ENCODE results near the gene TJAP1. TPM values are rescaled to one million over a fixed set of nuclear protein-coding genes. Genes with fewer than 3 reads are reported as not detected.
"Not testable (repeated sequence)": the region's sequence is repeated elsewhere in the genome, so short reads cannot be mapped to it uniquely, and the experiment has no call there.

TJAP1 gene
- total and polyA plus RNA-seq, 7 experiments from 2014 or later = 8.2 to 55.2 (median 31.6) TPM

DNA sequence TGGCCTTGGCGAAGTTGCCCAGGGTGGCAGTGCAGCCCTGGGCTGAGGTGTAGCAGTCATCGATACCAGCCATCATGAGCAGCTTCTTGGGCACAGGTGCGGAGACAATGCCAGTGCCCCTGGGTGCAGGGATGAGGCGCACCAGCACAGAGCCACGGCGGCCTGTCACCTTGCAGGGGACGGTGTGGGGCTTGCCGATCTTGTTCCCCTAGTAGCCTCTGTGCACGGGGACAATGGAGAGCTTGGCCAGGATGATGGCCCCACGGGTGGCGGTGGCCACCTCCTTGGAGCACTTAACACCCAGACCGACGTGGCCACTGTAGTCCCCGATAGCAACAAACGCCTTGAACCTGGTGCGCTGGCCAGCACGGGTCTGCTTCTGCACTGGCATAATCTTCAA is 61.6 kb downstream of the TJAP1 start:
- ATAC-seq; H3K4me1 ChIP-seq (ENCODE audit: control insufficient read depth in 2 of 2, insufficient read depth in 2 of 2, low read length in 2 of 2); H3K4me3 Mint-ChIP-seq; POLR2A ChIA-PET; CTCF ChIA-PET; H3K4me1 Mint-ChIP-seq; H3K27ac ChIP-seq (ENCODE audit: low read depth, low read length); H3K4me3 ChIP-seq (ENCODE audit: low read length); H3K27me3 Mint-ChIP-seq; H3K9me3 Mint-ChIP-seq; intact Hi-C loops (cut with micrococcal nuclease); H3K27ac Mint-ChIP-seq; H3K9me3 ChIP-seq (ENCODE audit: control insufficient read depth in 2 of 3, low read length in 3 of 3); DNase-seq; H3K27me3 ChIP-seq (ENCODE audit: control insufficient read depth in 2 of 2, insufficient read depth in 2 of 2, low read length in 2 of 2): not testable (repeated sequence)
- peaks cover 0 to 33% (median 16%) of the 10 kb centered on the region in 3 experiments for H3K36me3 ChIP-seq (ENCODE audit: control insufficient read depth in 2 of 3, insufficient read depth in 3 of 3, low read length in 3 of 3)
- H3K36me3 Mint-ChIP-seq = peaks cover 5 to 32% (median 13%) of the 10 kb centered on the region in 5 donors

DNA sequence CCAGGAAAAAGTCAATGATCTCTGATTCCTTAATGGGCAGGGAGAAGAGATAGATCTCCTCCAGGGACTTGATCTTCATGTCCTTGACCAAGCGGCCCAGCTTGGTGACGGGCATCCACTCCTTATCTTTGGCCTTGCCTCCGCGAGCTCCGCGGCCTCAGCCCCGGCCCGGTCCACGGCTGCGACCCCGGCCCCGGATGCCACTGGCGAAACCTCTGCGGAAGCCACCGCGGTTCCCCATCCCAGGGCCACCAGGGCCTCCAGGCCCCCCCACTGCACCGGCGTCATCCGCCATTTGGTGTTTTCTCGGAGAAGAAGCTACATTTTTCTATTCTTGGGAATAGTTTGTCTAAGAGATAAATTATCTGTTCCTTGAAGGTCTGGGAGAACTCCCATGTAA is 62.0 kb downstream of the TJAP1 start:
- H3K4me3 Mint-ChIP-seq; H3K4me3 ChIP-seq (ENCODE audit: low read length); H3K4me1 Mint-ChIP-seq; ATAC-seq; H3K27ac Mint-ChIP-seq; H3K9me3 ChIP-seq (ENCODE audit: control insufficient read depth in 2 of 3, low read length in 3 of 3); H3K27me3 ChIP-seq (ENCODE audit: control insufficient read depth in 2 of 2, insufficient read depth in 2 of 2, low read length in 2 of 2); CTCF ChIA-PET; DNase-seq; POLR2A ChIA-PET; H3K27me3 Mint-ChIP-seq; intact Hi-C loops (cut with micrococcal nuclease); H3K9me3 Mint-ChIP-seq; H3K27ac ChIP-seq (ENCODE audit: low read depth, low read length); H3K4me1 ChIP-seq (ENCODE audit: control insufficient read depth in 2 of 2, insufficient read depth in 2 of 2, low read length in 2 of 2): not testable (repeated sequence)
- peaks cover 5 to 33% (median 15%) of the 10 kb centered on the region in 5 donors for H3K36me3 Mint-ChIP-seq
- peaks cover 0 to 37% (median 16%) of the 10 kb centered on the region in 3 experiments for H3K36me3 ChIP-seq (ENCODE audit: control insufficient read depth in 2 of 3, insufficient read depth in 3 of 3, low read length in 3 of 3)

- Mint-ChIP-seq H3K27me3 (no peaks in the 10 kb centered on the region), H3K4me1 (no peaks in the 10 kb centered on the region), H3K27ac (peak overlapping the region in 1 of 9 donors; percentile 16), H3K9me3 (no peaks in the 10 kb centered on the region), H3K4me3 (no peak overlapping the region), H3K36me3 (peaks cover 5 to 38% (median 15%) of the 10 kb centered on the region in 5 donors)
- ChIA-PET POLR2A (interaction anchor here (1.3 kb wide), 1 partner anchor 37 kb away, joined by 3 read pairs; no protein-coding TSS in a partner anchor), CTCF (no interaction called here)
- H3K27me3 ChIP-seq (ENCODE audit: control insufficient read depth in 2 of 2, insufficient read depth in 2 of 2, low read length in 2 of 2) = no peaks in the 10 kb centered on the region
- H3K4me1 ChIP-seq (ENCODE audit: control insufficient read depth in 2 of 2, insufficient read depth in 2 of 2, low read length in 2 of 2) = no peaks in the 10 kb centered on the region
- H3K9me3 ChIP-seq (ENCODE audit: control insufficient read depth in 2 of 3, low read length in 3 of 3) = no peaks in the 10 kb centered on the region
- no peak overlapping the region for H3K4me3 ChIP-seq (ENCODE audit: low read length)
- peaks cover 0 to 47% (median 16%) of the 10 kb centered on the region in 3 experiments for H3K36me3 ChIP-seq (ENCODE audit: control insufficient read depth in 2 of 3, insufficient read depth in 3 of 3, low read length in 3 of 3)
- no peak overlapping the region for H3K27ac ChIP-seq (ENCODE audit: low read depth, low read length)
- no peak for DNase-seq
- intact Hi-C loops (cut with micrococcal nuclease) = no loop called here
- no peak for ATAC-seq
These were observed 63.1 kb downstream of the TJAP1 start for GRCh38 chr6:43540507-43540906.

- peak overlapping the region in 3 of 9 donors; percentile 5 to 61 (median 18) for H3K27ac Mint-ChIP-seq
- CTCF ChIA-PET = interaction anchor here (0.6 to 1.1 kb wide), 2 partner anchors 12 to 1308 kb away, joined by 3 to 4 read pairs; no protein-coding TSS in a partner anchor
These were observed 64.6 kb downstream of the TJAP1 start for GRCh38 chr6:43541774-43542471.

GRCh38 chr6:43544461-43544860 is 67.1 kb downstream of the TJAP1 start:
- ATAC-seq (no peak), DNase-seq (no peak)
- no peak overlapping the region for H3K27ac Mint-ChIP-seq
- Histone ChIP-seq H3K27me3 (ENCODE audit: control insufficient read depth in 2 of 2, insufficient read depth in 2 of 2, low read length in 2 of 2) (no peaks in the 10 kb centered on the region), H3K4me3 (ENCODE audit: low read length) (no peak overlapping the region), H3K9me3 (ENCODE audit: control insufficient read depth in 2 of 3, low read length in 3 of 3) (no peaks in the 10 kb centered on the region), H3K36me3 (ENCODE audit: control insufficient read depth in 2 of 3, insufficient read depth in 3 of 3, low read length in 3 of 3) (peaks cover 4 to 84% (median 18%) of the 10 kb centered on the region in 3 experiments), H3K4me1 (ENCODE audit: control insufficient read depth in 2 of 2, insufficient read depth in 2 of 2, low read length in 2 of 2) (no peaks in the 10 kb centered on the region), H3K27ac (ENCODE audit: low read depth, low read length) (no peak overlapping the region)
- no peaks in the 10 kb centered on the region for H3K4me1 Mint-ChIP-seq
- H3K27me3 Mint-ChIP-seq = no peaks in the 10 kb centered on the region
- H3K36me3 Mint-ChIP-seq = peaks cover 9 to 58% (median 24%) of the 10 kb centered on the region in 5 donors
- no peaks in the 10 kb centered on the region for H3K9me3 Mint-ChIP-seq
- H3K4me3 Mint-ChIP-seq = no peak overlapping the region
- ChIA-PET POLR2A (no interaction called here), CTCF (interaction anchor here (0.6 kb wide), 1 partner anchor 194 kb away, joined by 3 read pairs; no protein-coding TSS in a partner anchor)
- intact Hi-C loops (cut with micrococcal nuclease) = no loop called here

More at GRCh38 chr6:43541774-43542471, 64.6 kb downstream of the TJAP1 start:
- H3K27me3 Mint-ChIP-seq = no peaks in the 10 kb centered on the region
- H3K27ac ChIP-seq (ENCODE audit: low read depth, low read length) = no peak overlapping the region
- H3K27me3 ChIP-seq (ENCODE audit: control insufficient read depth in 2 of 2, insufficient read depth in 2 of 2, low read length in 2 of 2) = no peaks in the 10 kb centered on the region
- H3K9me3 Mint-ChIP-seq = no peaks in the 10 kb centered on the region
- H3K4me1 ChIP-seq (ENCODE audit: control insufficient read depth in 2 of 2, insufficient read depth in 2 of 2, low read length in 2 of 2) = no peaks in the 10 kb centered on the region
- POLR2A ChIA-PET = no interaction called here
- peaks cover 5 to 53% (median 23%) of the 10 kb centered on the region in 5 donors for H3K36me3 Mint-ChIP-seq
- no peaks in the 10 kb centered on the region for H3K4me1 Mint-ChIP-seq
- no peak for ATAC-seq
- H3K9me3 ChIP-seq (ENCODE audit: control insufficient read depth in 2 of 3, low read length in 3 of 3) = no peaks in the 10 kb centered on the region
- peaks cover 0 to 61% (median 21%) of the 10 kb centered on the region in 3 experiments for H3K36me3 ChIP-seq (ENCODE audit: control insufficient read depth in 2 of 3, insufficient read depth in 3 of 3, low read length in 3 of 3)
- DNase-seq = no peak
- intact Hi-C loops (cut with micrococcal nuclease) = no loop called here
- no peak overlapping the region for H3K4me3 ChIP-seq (ENCODE audit: low read length)
- no peak overlapping the region for H3K4me3 Mint-ChIP-seq

- H3K9me3 ChIP-seq (ENCODE audit: control insufficient read depth in 2 of 3, low read length in 3 of 3) = no peaks in the 10 kb centered on the region
- CTCF ChIA-PET = interaction anchor here (0.7 kb wide), 1 partner anchor 16 kb away, joined by 3 read pairs; no protein-coding TSS in a partner anchor
- Mint-ChIP-seq H3K9me3 (no peaks in the 10 kb centered on the region), H3K27me3 (no peaks in the 10 kb centered on the region), H3K36me3 (peaks cover 16 to 61% (median 29%) of the 10 kb centered on the region in 5 donors), H3K4me3 (no peak overlapping the region), H3K27ac (peak overlapping the region in 2 of 9 donors; percentile 36 to 42), H3K4me1 (no peaks in the 10 kb centered on the region)
- no peaks in the 10 kb centered on the region for H3K27me3 ChIP-seq (ENCODE audit: control insufficient read depth in 2 of 2, insufficient read depth in 2 of 2, low read length in 2 of 2)
- H3K4me1 ChIP-seq (ENCODE audit: control insufficient read depth in 2 of 2, insufficient read depth in 2 of 2, low read length in 2 of 2) = no peaks in the 10 kb centered on the region
- DNase-seq = no peak
- intact Hi-C loops (cut with micrococcal nuclease) = no loop called here
- no peak overlapping the region for H3K4me3 ChIP-seq (ENCODE audit: low read length)
- H3K27ac ChIP-seq (ENCODE audit: low read depth, low read length) = no peak overlapping the region
- no peak for ATAC-seq
- H3K36me3 ChIP-seq (ENCODE audit: control insufficient read depth in 2 of 3, insufficient read depth in 3 of 3, low read length in 3 of 3) = peaks cover 11 to 92% (median 21%) of the 10 kb centered on the region in 3 experiments
- POLR2A ChIA-PET = no interaction called here
These were observed 69.9 kb downstream of the TJAP1 start for GRCh38 chr6:43547222-43547621.

Data from naive thymus-derived CD4-positive, alpha-beta T cell (primary cell).